ENCODE measurements around the gene HMOX1. TPM values are rescaled to one million over a fixed set of nuclear protein-coding genes. Genes with fewer than 3 reads are reported as not detected.

HMOX1 gene
- total and polyA plus RNA-seq, 4 donors, result 9.6 to 53.6 (median 31.8) TPM

GRCh38 chr22:35381424-35382009, 621 bp downstream of the HMOX1 start:
- intact Hi-C loops (cut with DNase I), result no loop called here
- peak overlapping the region in 1 of 2 donors; percentile 14 for H3K27ac ChIP-seq (ENCODE audit: low read depth in 1 of 2, low read length in 2 of 2)
- H3K4me3 ChIP-seq (ENCODE audit: low read length in 2 of 2), result peak overlapping the region; percentile 13 to 30
- no peaks in the 10 kb centered on the region for H3K9me3 ChIP-seq (ENCODE audit: control insufficient read depth, low read length)
- no peaks in the 10 kb centered on the region for H3K4me1 ChIP-seq (ENCODE audit: control insufficient read depth in 1 of 2, insufficient read depth in 2 of 2, low read length in 2 of 2)
- WGBS, 2 donors, result 38 to 41% methylated on average over 5 of the region's 5 CpGs
- H3K36me3 ChIP-seq (ENCODE audit: control insufficient read depth in 1 of 2, insufficient read depth in 2 of 2, low read length in 1 of 2), result no peaks in the 10 kb centered on the region
- no peaks in the 10 kb centered on the region for H3K27me3 ChIP-seq (ENCODE audit: control insufficient read depth in 1 of 2, insufficient read depth in 2 of 2, low read length in 1 of 2)
- ATAC-seq (ENCODE audit: low FRiP score) (no peak), DNase-seq (no peak)

- no peaks in the 10 kb centered on the region for H3K36me3 ChIP-seq (ENCODE audit: control insufficient read depth in 1 of 2, insufficient read depth in 2 of 2, low read length in 1 of 2)
- H3K4me3 ChIP-seq (ENCODE audit: low read length in 2 of 2), result no peak overlapping the region
- DNase-seq, result no peak
- H3K27ac ChIP-seq (ENCODE audit: low read depth in 1 of 2, low read length in 2 of 2), result no peak overlapping the region
- no peaks in the 10 kb centered on the region for H3K9me3 ChIP-seq (ENCODE audit: control insufficient read depth, low read length)
- 90 to 96% methylated on average over 3 of the region's 3 CpGs for WGBS, 2 donors
- H3K4me1 ChIP-seq (ENCODE audit: control insufficient read depth in 1 of 2, insufficient read depth in 2 of 2, low read length in 2 of 2), result no peaks in the 10 kb centered on the region
- intact Hi-C loops (cut with DNase I), result no loop called here
- H3K27me3 ChIP-seq (ENCODE audit: control insufficient read depth in 1 of 2, insufficient read depth in 2 of 2, low read length in 1 of 2), result no peaks in the 10 kb centered on the region
- ATAC-seq (ENCODE audit: low FRiP score), result no peak
Observed at GRCh38 chr22:35383679-35384071, 2.8 kb downstream of the HMOX1 start.

- H3K4me3 ChIP-seq (ENCODE audit: low read length in 2 of 2), result no peak overlapping the region
- H3K36me3 ChIP-seq (ENCODE audit: control insufficient read depth in 1 of 2, insufficient read depth in 2 of 2, low read length in 1 of 2), result no peaks in the 10 kb centered on the region
- H3K9me3 ChIP-seq (ENCODE audit: control insufficient read depth, low read length), result no peaks in the 10 kb centered on the region
- H3K27ac ChIP-seq (ENCODE audit: low read depth in 1 of 2, low read length in 2 of 2), result no peak overlapping the region
- DNase-seq, result no peak
- WGBS, 2 donors, result 81 to 82% methylated on average over 4 of the region's 4 CpGs
- intact Hi-C loops (cut with DNase I), result no loop called here
- ATAC-seq (ENCODE audit: low FRiP score), result no peak
- H3K4me1 ChIP-seq (ENCODE audit: control insufficient read depth in 1 of 2, insufficient read depth in 2 of 2, low read length in 2 of 2), result no peaks in the 10 kb centered on the region
- no peaks in the 10 kb centered on the region for H3K27me3 ChIP-seq (ENCODE audit: control insufficient read depth in 1 of 2, insufficient read depth in 2 of 2, low read length in 1 of 2)
Observed at GRCh38 chr22:35384527-35384926, 3.6 kb downstream of the HMOX1 start.

- H3K27ac ChIP-seq (ENCODE audit: low read depth in 1 of 2, low read length in 2 of 2), result no peak overlapping the region
- WGBS, 2 donors, result 83 to 84% methylated on average over 6 of the region's 6 CpGs
- H3K4me3 ChIP-seq (ENCODE audit: low read length in 2 of 2), result no peak overlapping the region
- ATAC-seq (ENCODE audit: low FRiP score) (no peak), DNase-seq (no peak)
- H3K9me3 ChIP-seq (ENCODE audit: control insufficient read depth, low read length), result no peaks in the 10 kb centered on the region
- H3K27me3 ChIP-seq (ENCODE audit: control insufficient read depth in 1 of 2, insufficient read depth in 2 of 2, low read length in 1 of 2), result no peaks in the 10 kb centered on the region
- H3K4me1 ChIP-seq (ENCODE audit: control insufficient read depth in 1 of 2, insufficient read depth in 2 of 2, low read length in 2 of 2), result no peaks in the 10 kb centered on the region
- no peaks in the 10 kb centered on the region for H3K36me3 ChIP-seq (ENCODE audit: control insufficient read depth in 1 of 2, insufficient read depth in 2 of 2, low read length in 1 of 2)
- intact Hi-C loops (cut with DNase I), result no loop called here
Observed at GRCh38 chr22:35384975-35385588, 4.2 kb downstream of the HMOX1 start.

GRCh38 chr22:35386670-35387288, 5.9 kb downstream of the HMOX1 start:
- H3K4me3 ChIP-seq (ENCODE audit: low read length in 2 of 2), result no peak overlapping the region
- WGBS, 2 donors, result 95 to 97% methylated on average over 19 of the region's 19 CpGs
- intact Hi-C loops (cut with DNase I), result no loop called here
- H3K27ac ChIP-seq (ENCODE audit: low read depth in 1 of 2, low read length in 2 of 2), result no peak overlapping the region
- ATAC-seq (ENCODE audit: low FRiP score) (no peak), DNase-seq (no peak)
- no peaks in the 10 kb centered on the region for H3K9me3 ChIP-seq (ENCODE audit: control insufficient read depth, low read length)
- H3K36me3 ChIP-seq (ENCODE audit: control insufficient read depth in 1 of 2, insufficient read depth in 2 of 2, low read length in 1 of 2), result no peaks in the 10 kb centered on the region
- no peaks in the 10 kb centered on the region for H3K27me3 ChIP-seq (ENCODE audit: control insufficient read depth in 1 of 2, insufficient read depth in 2 of 2, low read length in 1 of 2)
- H3K4me1 ChIP-seq (ENCODE audit: control insufficient read depth in 1 of 2, insufficient read depth in 2 of 2, low read length in 2 of 2), result no peaks in the 10 kb centered on the region

- Histone ChIP-seq H3K9me3 (ENCODE audit: control insufficient read depth, low read length) (no peaks in the 10 kb centered on the region), H3K4me1 (ENCODE audit: control insufficient read depth in 1 of 2, insufficient read depth in 2 of 2, low read length in 2 of 2) (no peaks in the 10 kb centered on the region), H3K4me3 (ENCODE audit: low read length in 2 of 2) (no peak overlapping the region), H3K27me3 (ENCODE audit: control insufficient read depth in 1 of 2, insufficient read depth in 2 of 2, low read length in 1 of 2) (no peaks in the 10 kb centered on the region), H3K27ac (ENCODE audit: low read depth in 1 of 2, low read length in 2 of 2) (no peak overlapping the region), H3K36me3 (ENCODE audit: control insufficient read depth in 1 of 2, insufficient read depth in 2 of 2, low read length in 1 of 2) (no peaks in the 10 kb centered on the region)
- WGBS, 2 donors, result 87 to 90% methylated on average over 5 of the region's 5 CpGs
- intact Hi-C loops (cut with DNase I), result no loop called here
- ATAC-seq (ENCODE audit: low FRiP score) (no peak), DNase-seq (no peak)
Observed at GRCh38 chr22:35390933-35391332, 10.0 kb downstream of the HMOX1 start.

GRCh38 chr22:35392357-35392756, 11.5 kb downstream of the HMOX1 start:
- Histone ChIP-seq H3K36me3 (ENCODE audit: control insufficient read depth in 1 of 2, insufficient read depth in 2 of 2, low read length in 1 of 2) (no peaks in the 10 kb centered on the region), H3K4me1 (ENCODE audit: control insufficient read depth in 1 of 2, insufficient read depth in 2 of 2, low read length in 2 of 2) (no peaks in the 10 kb centered on the region), H3K9me3 (ENCODE audit: control insufficient read depth, low read length) (no peaks in the 10 kb centered on the region), H3K27me3 (ENCODE audit: control insufficient read depth in 1 of 2, insufficient read depth in 2 of 2, low read length in 1 of 2) (no peaks in the 10 kb centered on the region), H3K4me3 (ENCODE audit: low read length in 2 of 2) (no peak overlapping the region), H3K27ac (ENCODE audit: low read depth in 1 of 2, low read length in 2 of 2) (no peak overlapping the region)
- DNase-seq (no peak), ATAC-seq (ENCODE audit: low FRiP score) (no peak)
- intact Hi-C loops (cut with DNase I), result no loop called here
- WGBS, 2 donors, result 96% methylated on average over 2 of the region's 2 CpGs

- H3K4me1 ChIP-seq (ENCODE audit: control insufficient read depth in 1 of 2, insufficient read depth in 2 of 2, low read length in 2 of 2), result no peaks in the 10 kb centered on the region
- DNase-seq, result no peak
- ATAC-seq (ENCODE audit: low FRiP score), result no peak
- H3K4me3 ChIP-seq (ENCODE audit: low read length in 2 of 2), result no peak overlapping the region
- H3K9me3 ChIP-seq (ENCODE audit: control insufficient read depth, low read length), result no peaks in the 10 kb centered on the region
- intact Hi-C loops (cut with DNase I), result no loop called here
- H3K27ac ChIP-seq (ENCODE audit: low read depth in 1 of 2, low read length in 2 of 2), result peak overlapping the region in 1 of 2 donors; percentile 11
- H3K36me3 ChIP-seq (ENCODE audit: control insufficient read depth in 1 of 2, insufficient read depth in 2 of 2, low read length in 1 of 2), result no peaks in the 10 kb centered on the region
- WGBS, 2 donors, result 69 to 71% methylated on average over 16 of the region's 16 CpGs
- H3K27me3 ChIP-seq (ENCODE audit: control insufficient read depth in 1 of 2, insufficient read depth in 2 of 2, low read length in 1 of 2), result no peaks in the 10 kb centered on the region
Observed at GRCh38 chr22:35393116-35394010, 12.5 kb downstream of the HMOX1 start.

All from aorta (tissue), 5 donors.